GM12878 (cell line): ENCODE data around the gene HPSE2. TPM values are rescaled to one million over a fixed set of nuclear protein-coding genes. Genes with fewer than 3 reads are reported as not detected.

Experiments
- ATAC-seq: fragments of 200-7000 bp; cut with Tn5 transposase; 3 replicates; pipeline ENCODE4 v1.9.1; 2020; ENCODE audit warnings: mild to moderate bottlenecking, moderate library complexity
- BruUV-seq: library from RNA; stranded (reverse); fragments of 400-500 nt; replicated peaks from 2 replicates; lab custom pipeline; 2021; lab: Mats Ljungman, UMichigan
- CTCF ChIA-PET: fragments of 300-600 bp; sonication (Branson Sonifier 250); formaldehyde crosslinking; extraction: SDS; loops from one replicate; lab custom pipeline; 2021; ENCODE audit warnings: inconsistent platforms; lab: Yijun Ruan, JAX
- POLR2A ChIA-PET: fragments of 350-600 bp; formaldehyde crosslinking; extraction: SDS; loops from one replicate; lab custom pipeline; 2021; ENCODE audit warnings: inconsistent platforms; lab: Charles Lee
- RAD21 ChIA-PET: fragments of 300-600 bp; sonication (Branson Sonifier 250); formaldehyde crosslinking; loops from one replicate; lab custom pipeline; 2023; ENCODE audit warnings: antibody characterized with exemption; ENCODE audit not compliant: unreplicated experiment; lab: Charles Lee
- SMC1A ChIA-PET: fragments of 300-600 bp; sonication (Branson Sonifier 250); formaldehyde crosslinking; loops from one replicate; lab custom pipeline; 2023; ENCODE audit not compliant: unreplicated experiment, uncharacterized antibody; lab: Charles Lee
- DNase-seq: peaks from one replicate; pipeline ENCODE4 v3.0.0-alpha.2; 2011; ENCODE audit warnings: low read depth, low spot score
- FAIRE-seq: peaks from 3 replicates; lab custom pipeline; 2011; peaks lifted over from hg19 to GRCh38; lab: Jason Lieb, UNC
- H2AFZ ChIP-seq: 2 replicates; pipeline ENCODE4 v1.6.0; 2011; ENCODE audit warnings: low read depth, low read length, control low read depth; ENCODE audit not compliant: control insufficient read depth
- H3K27ac ChIP-seq: 2 replicates; pipeline ENCODE4 v1.5.1; 2011; ENCODE audit warnings: control low read depth; ENCODE audit not compliant: control insufficient read depth, insufficient read depth
- H3K27me3 ChIP-seq, 2 experiments: replicated peaks in 1 of 2; 2 replicates each; pipeline versions ENCODE4 v1.6.0 to v1.6.1; 2011; ENCODE audit warnings: low read length in 1 of 2; ENCODE audit not compliant: control insufficient read depth in 2 of 2, insufficient read depth in 2 of 2
- H3K36me3 ChIP-seq, 2 experiments: 2 replicates each; pipeline ENCODE4 v1.5.1; 2011; ENCODE audit warnings: low read length in 1 of 2; ENCODE audit not compliant: control insufficient read depth in 2 of 2, insufficient read depth in 2 of 2
- H3K4me1 ChIP-seq: 2 replicates; pipeline ENCODE4 v1.6.1; 2011; ENCODE audit warnings: mild to moderate bottlenecking, low read length, moderate library complexity, mixed read lengths; ENCODE audit not compliant: control insufficient read depth, insufficient read depth
- H3K4me2 ChIP-seq: 2 replicates; pipeline ENCODE4 v1.6.0; 2011; ENCODE audit warnings: control low read depth; ENCODE audit not compliant: control insufficient read depth, insufficient read depth
- H3K4me3 ChIP-seq: fragments of 200-600 bp; sonication (generic); 2 replicates; pipeline ENCODE4 v1.5.1; 2016
- H3K79me2 ChIP-seq: 2 replicates; pipeline ENCODE4 v1.6.0; 2011; ENCODE audit warnings: low read length; ENCODE audit not compliant: control insufficient read depth, insufficient read depth
- H3K9ac ChIP-seq: 2 replicates; pipeline ENCODE4 v1.8.0; 2011; ENCODE audit warnings: low read length, control low read depth, mixed read lengths; ENCODE audit not compliant: control insufficient read depth, insufficient read depth
- H3K9me3 ChIP-seq: replicated peaks from 3 replicates; pipeline ENCODE4 v1.5.1; 2011; ENCODE audit warnings: mild to moderate bottlenecking, low read length; ENCODE audit not compliant: control insufficient read depth, insufficient read depth
- H4K20me1 ChIP-seq: 2 replicates; pipeline ENCODE4 v1.6.0; 2011; ENCODE audit not compliant: control insufficient read depth, insufficient read depth
- ASH2L ChIP-seq: fragments of 300-600, 200-600 bp; sonication (generic); IDR thresholded peaks from 2 replicates; pipeline ENCODE4 v1.6.1; 2017; ENCODE audit warnings: low read depth, mild to moderate bottlenecking, borderline replicate concordance
- CBX5 ChIP-seq: sonication (generic); IDR thresholded peaks from 2 replicates; pipeline ENCODE4 v1.6.1; 2016; ENCODE audit warnings: low read depth, moderate library complexity, mild to moderate bottlenecking, inconsistent platforms
- CEBPB ChIP-seq, 2 experiments: fragments of 150-350 bp in 1 of 2; IDR thresholded peaks; 2 replicates each; pipeline ENCODE4 v1.6.1; 2012 to 2014; ENCODE audit warnings: low read depth in 2 of 2, low read length in 2 of 2, borderline replicate concordance in 1 of 2, inconsistent platforms in 1 of 2
- CREB1 ChIP-seq: IDR thresholded peaks from 2 replicates; pipeline ENCODE4 v1.6.1; 2012; ENCODE audit warnings: low read depth, mild to moderate bottlenecking, inconsistent platforms
- EGR1 ChIP-seq, 2 experiments: IDR thresholded peaks; 1 replicate in 1 of 2; 2 replicates in 1 of 2; pipeline ENCODE4 v1.6.1; 2011 to 2012; ENCODE audit warnings: low read depth in 2 of 2, low read length in 2 of 2, borderline replicate concordance in 1 of 2, mild to moderate bottlenecking in 1 of 2, moderate library complexity in 1 of 2
- JUND ChIP-seq: IDR thresholded peaks from 2 replicates; pipeline ENCODE4 v1.6.1; 2012; ENCODE audit warnings: low read depth, mild to moderate bottlenecking, low read length, improper control_type of control experiment, moderate library complexity
- PAX8 ChIP-seq: fragments of 450-650 bp; IDR thresholded peaks from 2 replicates; pipeline ENCODE4 v1.6.1; 2017; ENCODE audit warnings: mild to moderate bottlenecking, moderate library complexity
- PML ChIP-seq: IDR thresholded peaks from 2 replicates; pipeline ENCODE4 v1.6.1; 2012; ENCODE audit warnings: low read length, inconsistent platforms
- SMAD1 ChIP-seq: fragments of 450-650 bp; IDR thresholded peaks from 2 replicates; pipeline ENCODE4 v1.6.1; 2018; ENCODE audit warnings: mild to moderate bottlenecking, low read depth; ENCODE audit not compliant: partially characterized antibody
- SPI1 ChIP-seq: IDR thresholded peaks from 2 replicates; pipeline ENCODE4 v1.6.1; 2011; ENCODE audit warnings: low read depth, mild to moderate bottlenecking, low read length, moderate library complexity, borderline replicate concordance; ENCODE audit not compliant: insufficient read depth
- WGBS: methylation state at CpG from one replicate; pipeline ENCODE4 v1.1.6; 2016; ENCODE audit warnings: low lambda C conversion rate; ENCODE audit not compliant: insufficient replicate concordance, insufficient coverage; ENCODE audit errors: missing lambda C conversion rate; 5-methylcytosine and 5-hydroxymethylcytosine counted together
- in situ Hi-C: fragments of 300-500 bp; cut with MboI; formaldehyde crosslinking; loops from 9 replicates; pipeline ENCODE4 v1.14.3; 2018; ENCODE audit warnings: mixed read lengths
- intact Hi-C: fragments of 100-400 bp; cut with micrococcal nuclease; formaldehyde crosslinking; loops from one replicate; pipeline ENCODE4 v1.14.2; 2022; ENCODE audit not compliant: unreplicated experiment
- polyA plus RNA-seq, 11 experiments: library from polyadenylated mRNA; depleted of rRNA in 4 of 11; unstranded in 6 of 11; stranded (reverse) in 5 of 11; fragments of >200 nt; fragmentation: Nextera tagmentation in 4 of 11; fragmentation: Illumina TruSeq in 1 of 11; extraction: Ambion mirVana in 4 of 11; extraction: Trizol in 1 of 11; gene quantifications; 1 replicate in 1 of 11; 2 replicates in 10 of 11; pipeline versions ENCODE4 v1.2.1 to v1.2.3, GENCODE V29; 2011 to 2016; ENCODE audit warnings: inconsistent platforms in 2 of 11, missing spikeins in 2 of 11, low read depth in 1 of 11
- total RNA-seq, 4 experiments: library from RNA; depleted of rRNA in 3 of 4; stranded (reverse); fragments of >200 nt in 3 of 4; fragmentation: Illumina TruSeq in 1 of 4; extraction: Trizol in 1 of 4; gene quantifications; 2 replicates each; pipeline versions ENCODE4 v1.2.1 to v1.2.3, GENCODE V29; 2013 to 2021
- TF ChIP-seq, protein P1 (sequence below): fragments of 450-650 bp; IDR thresholded peaks from 2 replicates; pipeline ENCODE4 v1.6.1; 2014; ENCODE audit warnings: mild to moderate bottlenecking
- TF ChIP-seq, protein P2 (sequence below), 3 experiments: IDR thresholded peaks in 2 of 3; conservative IDR thresholded peaks in 1 of 3; 2 replicates each; pipeline ENCODE4 v1.5.1; 2011; ENCODE audit warnings: low read depth in 3 of 3, low read length in 3 of 3, mild to moderate bottlenecking in 3 of 3, control low read depth in 2 of 3, moderate library complexity in 2 of 3, inconsistent platforms in 1 of 3, mixed read lengths in 1 of 3; ENCODE audit not compliant: control insufficient read depth in 2 of 3, insufficient read depth in 1 of 3; ENCODE audit errors: extremely low read depth in 1 of 3
- TF ChIP-seq, protein P3 (sequence below): fragments of 450-650 bp; formaldehyde crosslinking; IDR thresholded peaks from 2 replicates; pipeline ENCODE4 v1.4.0; 2020; ENCODE audit warnings: mild to moderate bottlenecking, moderate library complexity
- TF ChIP-seq, protein P4 (sequence below): IDR thresholded peaks from 2 replicates; pipeline ENCODE4 v1.6.1; 2012; ENCODE audit warnings: low read depth, low read length, improper control_type of control experiment

HPSE2 gene
- total and polyA plus RNA-seq, 10 of the 15 experiments (the other 5 are each of a cell fraction or from before 2014, with no cell fraction given) = 0.06 TPM; not detected in 9

DNA sequence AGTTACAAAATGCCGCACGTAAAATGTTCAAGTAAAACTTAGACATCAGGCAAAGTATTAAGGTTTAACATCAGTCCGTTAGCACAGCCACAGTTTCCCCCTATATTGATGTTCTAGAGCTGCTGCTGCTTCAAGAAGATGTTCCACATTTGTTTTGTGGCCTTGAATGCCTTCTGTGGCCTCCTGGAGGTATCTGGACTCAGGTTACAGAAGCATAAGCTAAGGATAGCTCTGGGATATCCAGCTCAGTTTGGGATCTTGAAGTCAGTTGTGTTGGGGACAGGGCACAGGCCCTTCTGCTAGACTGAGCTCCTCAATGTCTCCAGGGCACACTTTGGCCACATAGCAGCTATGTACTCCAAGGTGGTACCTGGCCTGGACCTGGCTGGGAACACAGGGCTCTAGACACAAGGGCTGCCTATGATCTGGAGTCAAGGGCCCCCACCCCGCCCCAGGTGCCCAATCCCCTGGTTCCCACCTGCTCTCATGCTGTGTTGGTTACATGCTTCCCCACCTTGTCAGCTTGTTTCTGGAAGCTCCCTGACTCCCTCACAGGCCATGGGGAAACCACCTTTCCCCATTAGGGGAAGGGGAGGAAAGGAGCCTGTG is 825.4 kb downstream of the HPSE2 start:
- ATAC-seq = no peak
- RAD21 ChIA-PET = no interaction called here
- Histone ChIP-seq H3K79me2 (no peaks in the 10 kb centered on the region), H3K27me3 (no peaks in the 10 kb centered on the region), H4K20me1 (no peaks in the 10 kb centered on the region), H3K4me3 (no peak overlapping the region), H3K4me2 (no peak overlapping the region), H3K27ac (no peak overlapping the region), H2AFZ (no peak overlapping the region), H3K9me3 (no peaks in the 10 kb centered on the region), H3K4me1 (peaks cover 29% of the 10 kb centered on the region), H3K9ac (no peak overlapping the region), H3K36me3 (no peaks in the 10 kb centered on the region)
- DNase-seq = no peak
- POLR2A ChIA-PET = interaction anchor here (0.6 kb wide), 1 partner anchor 1788 kb away, joined by 3 read pairs; no protein-coding TSS in a partner anchor
- in situ Hi-C loops = no loop called here
- intact Hi-C loops = no loop called here
- FAIRE-seq = no peak
- no TSS peak for BruUV-seq
- SMC1A ChIA-PET = no interaction called here
- WGBS = 84% methylated on average over 4 of the region's 4 CpGs
- CTCF ChIA-PET = interaction anchor here (1.4 kb wide), 1 partner anchor 837 kb away, joined by 5 read pairs; no protein-coding TSS in a partner anchor
- TF ChIP-seq, protein P1, sequence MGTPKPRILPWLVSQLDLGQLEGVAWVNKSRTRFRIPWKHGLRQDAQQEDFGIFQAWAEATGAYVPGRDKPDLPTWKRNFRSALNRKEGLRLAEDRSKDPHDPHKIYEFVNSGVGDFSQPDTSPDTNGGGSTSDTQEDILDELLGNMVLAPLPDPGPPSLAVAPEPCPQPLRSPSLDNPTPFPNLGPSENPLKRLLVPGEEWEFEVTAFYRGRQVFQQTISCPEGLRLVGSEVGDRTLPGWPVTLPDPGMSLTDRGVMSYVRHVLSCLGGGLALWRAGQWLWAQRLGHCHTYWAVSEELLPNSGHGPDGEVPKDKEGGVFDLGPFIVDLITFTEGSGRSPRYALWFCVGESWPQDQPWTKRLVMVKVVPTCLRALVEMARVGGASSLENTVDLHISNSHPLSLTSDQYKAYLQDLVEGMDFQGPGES = no peak
- TF ChIP-seq SPI1 (no peak), CREB1 (no peak), PAX8 (no peak), CEBPB (IDR thresholded peaks at IDR 0.05; ENCODE audit: borderline replicate concordance in 1 of 2, low read depth in 2 of 2, low read length in 2 of 2) (no peak), ASH2L (no peak), SMAD1 (no peak), EGR1 (IDR thresholded peaks at IDR 0.05; ENCODE audit: borderline replicate concordance in 1 of 2, low read depth in 2 of 2, low read length in 2 of 2) (no peak), PML (no peak), JUND (no peak), CBX5 (no peak)
- TF ChIP-seq, protein P2, sequence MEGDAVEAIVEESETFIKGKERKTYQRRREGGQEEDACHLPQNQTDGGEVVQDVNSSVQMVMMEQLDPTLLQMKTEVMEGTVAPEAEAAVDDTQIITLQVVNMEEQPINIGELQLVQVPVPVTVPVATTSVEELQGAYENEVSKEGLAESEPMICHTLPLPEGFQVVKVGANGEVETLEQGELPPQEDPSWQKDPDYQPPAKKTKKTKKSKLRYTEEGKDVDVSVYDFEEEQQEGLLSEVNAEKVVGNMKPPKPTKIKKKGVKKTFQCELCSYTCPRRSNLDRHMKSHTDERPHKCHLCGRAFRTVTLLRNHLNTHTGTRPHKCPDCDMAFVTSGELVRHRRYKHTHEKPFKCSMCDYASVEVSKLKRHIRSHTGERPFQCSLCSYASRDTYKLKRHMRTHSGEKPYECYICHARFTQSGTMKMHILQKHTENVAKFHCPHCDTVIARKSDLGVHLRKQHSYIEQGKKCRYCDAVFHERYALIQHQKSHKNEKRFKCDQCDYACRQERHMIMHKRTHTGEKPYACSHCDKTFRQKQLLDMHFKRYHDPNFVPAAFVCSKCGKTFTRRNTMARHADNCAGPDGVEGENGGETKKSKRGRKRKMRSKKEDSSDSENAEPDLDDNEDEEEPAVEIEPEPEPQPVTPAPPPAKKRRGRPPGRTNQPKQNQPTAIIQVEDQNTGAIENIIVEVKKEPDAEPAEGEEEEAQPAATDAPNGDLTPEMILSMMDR (IDR thresholded peaks at IDR 0.05 in 2 of 3, conservative IDR thresholded peaks at IDR 0.05 in 1 of 3; ENCODE audit: control insufficient read depth in 2 of 3, extremely low read depth in 1 of 3, insufficient read depth in 1 of 3, low read depth in 3 of 3, low read length in 3 of 3) = no peak
- TF ChIP-seq, protein P3, sequence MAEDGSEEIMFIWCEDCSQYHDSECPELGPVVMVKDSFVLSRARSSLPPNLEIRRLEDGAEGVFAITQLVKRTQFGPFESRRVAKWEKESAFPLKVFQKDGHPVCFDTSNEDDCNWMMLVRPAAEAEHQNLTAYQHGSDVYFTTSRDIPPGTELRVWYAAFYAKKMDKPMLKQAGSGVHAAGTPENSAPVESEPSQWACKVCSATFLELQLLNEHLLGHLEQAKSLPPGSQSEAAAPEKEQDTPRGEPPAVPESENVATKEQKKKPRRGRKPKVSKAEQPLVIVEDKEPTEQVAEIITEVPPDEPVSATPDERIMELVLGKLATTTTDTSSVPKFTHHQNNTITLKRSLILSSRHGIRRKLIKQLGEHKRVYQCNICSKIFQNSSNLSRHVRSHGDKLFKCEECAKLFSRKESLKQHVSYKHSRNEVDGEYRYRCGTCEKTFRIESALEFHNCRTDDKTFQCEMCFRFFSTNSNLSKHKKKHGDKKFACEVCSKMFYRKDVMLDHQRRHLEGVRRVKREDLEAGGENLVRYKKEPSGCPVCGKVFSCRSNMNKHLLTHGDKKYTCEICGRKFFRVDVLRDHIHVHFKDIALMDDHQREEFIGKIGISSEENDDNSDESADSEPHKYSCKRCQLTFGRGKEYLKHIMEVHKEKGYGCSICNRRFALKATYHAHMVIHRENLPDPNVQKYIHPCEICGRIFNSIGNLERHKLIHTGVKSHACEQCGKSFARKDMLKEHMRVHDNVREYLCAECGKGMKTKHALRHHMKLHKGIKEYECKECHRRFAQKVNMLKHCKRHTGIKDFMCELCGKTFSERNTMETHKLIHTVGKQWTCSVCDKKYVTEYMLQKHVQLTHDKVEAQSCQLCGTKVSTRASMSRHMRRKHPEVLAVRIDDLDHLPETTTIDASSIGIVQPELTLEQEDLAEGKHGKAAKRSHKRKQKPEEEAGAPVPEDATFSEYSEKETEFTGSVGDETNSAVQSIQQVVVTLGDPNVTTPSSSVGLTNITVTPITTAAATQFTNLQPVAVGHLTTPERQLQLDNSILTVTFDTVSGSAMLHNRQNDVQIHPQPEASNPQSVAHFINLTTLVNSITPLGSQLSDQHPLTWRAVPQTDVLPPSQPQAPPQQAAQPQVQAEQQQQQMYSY (CRISPR knock-in tag) = no peak
- TF ChIP-seq, protein P4, sequence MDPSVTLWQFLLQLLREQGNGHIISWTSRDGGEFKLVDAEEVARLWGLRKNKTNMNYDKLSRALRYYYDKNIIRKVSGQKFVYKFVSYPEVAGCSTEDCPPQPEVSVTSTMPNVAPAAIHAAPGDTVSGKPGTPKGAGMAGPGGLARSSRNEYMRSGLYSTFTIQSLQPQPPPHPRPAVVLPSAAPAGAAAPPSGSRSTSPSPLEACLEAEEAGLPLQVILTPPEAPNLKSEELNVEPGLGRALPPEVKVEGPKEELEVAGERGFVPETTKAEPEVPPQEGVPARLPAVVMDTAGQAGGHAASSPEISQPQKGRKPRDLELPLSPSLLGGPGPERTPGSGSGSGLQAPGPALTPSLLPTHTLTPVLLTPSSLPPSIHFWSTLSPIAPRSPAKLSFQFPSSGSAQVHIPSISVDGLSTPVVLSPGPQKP = no peak
